DMS 273 (cell line): Measurements from ENCODE around the gene TBCB.
"Not testable (repeated sequence)": the region's sequence is repeated elsewhere in the genome, so short reads cannot be mapped to it uniquely, and the experiment has no call there.

Experiments
- DNase-seq: peaks from one replicate; lab custom pipeline; 2025; ENCODE audit not compliant: unreplicated experiment; lab: John Stamatoyannopoulos, UW

Gene TBCB

DNA sequence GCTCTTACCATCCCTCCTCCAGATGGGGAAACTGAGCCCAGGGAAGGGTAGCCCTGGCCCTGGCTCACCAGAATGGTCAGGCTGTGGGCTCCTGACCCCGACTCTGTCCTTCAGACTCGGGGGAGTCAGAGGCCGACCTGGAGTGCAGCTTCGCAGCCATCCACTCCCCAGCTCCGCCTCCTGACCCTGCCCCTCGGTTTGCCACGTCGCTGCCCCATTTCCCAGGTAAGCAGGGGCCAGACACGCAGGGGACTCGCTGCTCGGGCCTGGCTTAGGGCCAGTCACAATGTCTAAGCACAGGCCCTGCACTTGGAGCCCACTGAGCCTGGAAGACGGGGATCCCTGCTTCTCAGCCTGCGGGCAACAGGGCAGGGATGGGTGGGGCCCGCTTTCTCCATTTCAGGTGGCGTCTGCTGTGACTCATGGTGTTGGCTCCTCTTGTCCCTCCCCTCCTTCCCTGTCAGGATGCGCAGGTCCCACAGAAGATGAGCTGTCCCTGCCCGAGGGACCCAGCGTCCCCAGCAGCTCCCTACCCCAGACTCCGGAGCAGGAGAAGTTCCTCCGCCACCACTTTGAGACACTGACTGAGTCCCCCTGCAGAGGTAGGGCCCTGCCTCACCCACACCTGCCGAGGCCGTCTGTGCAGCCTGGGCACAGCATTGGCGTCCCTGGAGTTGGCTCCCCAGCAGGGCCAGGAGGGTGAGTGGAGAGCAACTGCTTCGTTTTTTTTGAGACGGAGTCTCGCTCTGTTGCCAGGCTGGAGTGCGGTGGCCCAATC lies 13.5 kb upstream of the TBCB start:
- DNase-seq: no peak

DNA sequence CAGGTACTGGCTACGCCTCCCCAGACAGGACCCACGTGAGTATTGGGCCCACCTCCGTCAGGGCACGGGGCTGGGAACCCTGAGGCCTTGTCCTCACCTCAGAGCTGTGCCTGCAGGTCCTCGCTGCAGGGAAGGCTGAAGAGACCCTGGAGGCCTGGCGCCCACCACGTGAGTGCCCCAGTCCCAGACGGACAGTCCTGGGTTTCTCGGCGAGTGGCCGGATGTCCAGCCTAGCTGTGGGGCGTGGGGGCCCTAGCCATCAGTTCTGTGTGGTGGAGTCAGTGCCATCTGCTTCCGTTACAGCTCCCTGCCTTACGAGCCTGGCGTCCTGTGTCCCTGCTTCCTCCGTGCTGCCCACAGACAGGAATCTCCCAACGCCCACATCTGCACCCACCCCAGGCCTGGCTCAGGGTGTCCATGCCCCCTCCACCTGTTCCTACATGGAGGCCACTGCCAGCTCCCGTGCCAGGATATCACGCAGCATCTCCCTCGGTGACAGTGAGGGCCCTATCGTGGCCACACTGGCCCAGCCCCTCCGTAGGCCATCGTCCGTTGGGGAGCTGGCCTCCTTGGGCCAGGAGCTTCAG lies 12.1 kb upstream of the TBCB start:
- no peak for DNase-seq

DNA sequence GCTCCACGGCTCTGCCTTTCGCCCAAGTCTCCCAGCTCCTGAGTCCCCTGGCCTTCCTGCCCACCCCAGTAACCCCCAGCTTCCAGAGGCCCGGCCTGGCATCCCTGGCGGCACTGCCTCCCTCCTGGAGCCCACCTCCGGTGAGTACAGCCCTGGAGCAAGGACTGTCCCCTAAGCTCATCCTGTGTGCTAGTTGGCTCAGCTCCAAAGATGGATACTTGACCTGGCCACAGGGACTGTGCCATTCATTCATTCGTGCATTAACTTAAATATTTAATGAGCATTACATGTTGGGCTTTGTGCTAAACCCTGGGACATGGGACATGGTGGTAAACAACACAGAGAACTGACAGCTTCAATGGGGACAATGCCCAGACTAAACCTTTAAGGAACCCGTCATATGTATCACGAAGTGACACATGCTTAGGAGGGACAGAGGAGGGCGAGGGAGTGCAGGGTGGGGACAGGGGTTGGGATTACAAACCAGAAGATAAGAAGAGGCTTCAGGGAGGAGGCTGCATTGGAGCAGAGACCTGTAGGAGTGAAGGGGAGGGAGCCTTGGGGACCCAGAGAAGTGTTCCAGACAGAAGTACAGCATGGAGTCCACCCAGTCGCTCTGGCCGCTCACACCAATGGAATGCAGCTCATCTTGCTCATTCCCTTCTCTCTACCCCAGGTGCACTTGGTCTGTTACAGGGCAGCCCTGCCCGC lies 11.3 kb upstream of the TBCB start:
- DNase-seq: no peak

DNA sequence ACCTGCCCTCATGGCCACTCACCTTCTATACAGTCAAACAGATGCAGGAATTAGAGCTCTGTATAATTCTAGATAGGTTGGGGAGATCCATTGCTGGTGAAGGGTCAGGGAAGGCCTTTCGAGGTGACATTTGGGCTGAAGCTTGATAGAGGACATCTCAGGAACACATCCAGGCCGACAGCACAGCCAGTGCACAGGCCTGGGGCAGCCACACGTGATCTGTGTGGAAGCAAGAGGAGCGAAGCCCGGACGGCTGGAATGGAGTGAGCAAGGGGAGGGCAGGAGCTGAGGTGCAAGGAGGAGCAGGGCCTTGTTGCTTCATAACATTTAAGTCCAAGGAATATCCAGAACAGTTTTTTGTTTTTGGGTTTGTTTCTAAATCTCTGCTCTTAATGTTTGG lies 8.8 kb upstream of the TBCB start:
- DNase-seq: no peak

DNA sequence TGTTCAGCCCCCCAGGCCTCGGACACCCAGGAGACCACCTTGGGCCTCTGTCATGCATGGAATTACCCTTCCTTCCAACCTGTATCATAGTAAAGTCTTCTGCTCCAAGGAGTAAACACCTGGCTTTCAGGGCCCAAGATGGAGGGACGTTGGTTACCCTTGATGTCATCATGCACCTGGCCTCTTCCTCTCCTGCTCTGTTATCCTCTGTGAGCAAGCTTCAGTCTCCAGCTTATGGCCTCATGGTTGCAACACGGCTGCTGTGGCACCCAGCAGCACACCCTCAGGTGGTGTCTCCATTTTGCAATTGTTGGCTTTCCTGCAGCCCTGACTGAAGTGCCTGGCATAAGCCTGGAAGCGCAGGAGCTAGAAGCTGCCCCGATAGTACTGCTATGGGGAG lies 8.3 kb upstream of the TBCB start:
- no peak for DNase-seq

DNA sequence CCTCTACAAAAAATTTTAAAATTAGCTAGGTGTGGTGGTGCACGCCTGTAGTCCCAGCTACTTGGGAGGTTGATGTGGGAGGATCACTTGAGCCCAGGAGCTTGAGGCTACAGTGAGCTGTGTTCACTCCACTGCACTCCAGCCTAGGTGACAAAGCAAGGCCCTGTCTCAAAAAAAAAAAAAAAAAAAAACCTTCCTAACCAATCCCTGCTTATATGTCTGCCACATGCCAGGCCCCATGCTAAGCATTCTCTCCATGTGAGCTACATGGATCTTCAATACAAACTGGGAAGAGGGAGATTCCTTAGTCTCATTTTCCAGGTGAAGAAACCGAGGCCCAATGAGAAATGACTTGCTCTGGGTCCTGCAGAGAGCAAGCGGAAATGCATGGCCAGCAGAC lies 6.6 kb upstream of the TBCB start:
- no peak for DNase-seq

DNA sequence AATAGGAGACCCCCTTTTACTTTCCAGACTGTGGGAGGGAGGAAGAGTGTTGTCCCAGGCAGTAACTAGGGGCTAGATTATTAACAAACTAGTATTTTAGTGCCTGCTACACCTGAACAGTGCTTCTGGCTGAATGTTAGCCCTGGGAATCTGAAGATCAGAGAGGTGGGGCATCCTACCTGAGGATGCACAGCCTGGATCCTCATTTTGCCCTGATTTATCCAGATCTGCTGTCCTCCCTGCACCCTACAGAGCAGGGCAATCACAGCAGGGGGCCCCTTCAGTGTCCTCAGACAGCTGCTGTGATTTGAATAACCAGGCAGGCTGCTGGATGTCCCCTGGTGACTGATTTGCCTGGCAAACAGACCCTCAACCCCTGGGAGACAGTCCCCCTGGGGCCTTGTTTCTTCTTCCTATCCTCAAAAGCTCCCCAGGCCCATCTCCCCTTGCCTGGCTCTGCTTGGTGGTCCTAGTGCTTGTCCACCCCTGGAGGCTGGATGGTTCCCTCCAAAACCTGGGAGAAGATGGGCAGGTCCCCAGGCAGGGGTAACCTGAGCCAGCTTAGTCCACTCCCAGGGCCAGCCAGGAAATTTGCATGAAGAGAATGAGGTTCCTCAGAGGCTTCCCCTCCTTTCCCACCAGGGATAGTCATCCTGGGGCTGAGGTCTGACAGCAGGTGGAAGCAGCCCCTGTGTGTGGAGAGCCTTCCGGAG lies 4.6 kb upstream of the TBCB start, which contains the start of gene OVOL3:
OVOL3 (plus strand) TSS at position 657 of the 713 bp plus-strand sequence. CDS start 60 bp downstream, outside the sequence.
- DNase-seq: peak; percentile 33

DNA sequence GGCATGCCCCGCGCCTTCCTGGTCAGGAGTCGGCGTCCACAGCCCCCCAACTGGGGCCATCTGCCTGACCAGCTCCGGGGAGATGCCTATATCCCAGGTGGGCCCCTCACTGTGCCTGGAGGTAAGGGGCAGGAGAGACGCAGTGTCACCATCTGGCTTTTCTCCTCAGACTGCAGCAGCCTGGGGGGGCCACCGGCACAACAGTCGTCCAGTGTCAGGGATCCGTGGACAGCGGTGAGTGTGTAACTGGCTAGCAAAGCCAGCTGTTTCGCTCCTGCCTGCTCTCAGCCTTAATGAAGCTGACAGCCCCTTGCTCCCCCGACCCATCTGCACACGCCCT lies 4.1 kb upstream of the TBCB start:
- DNase-seq: peak; percentile 41

DNA sequence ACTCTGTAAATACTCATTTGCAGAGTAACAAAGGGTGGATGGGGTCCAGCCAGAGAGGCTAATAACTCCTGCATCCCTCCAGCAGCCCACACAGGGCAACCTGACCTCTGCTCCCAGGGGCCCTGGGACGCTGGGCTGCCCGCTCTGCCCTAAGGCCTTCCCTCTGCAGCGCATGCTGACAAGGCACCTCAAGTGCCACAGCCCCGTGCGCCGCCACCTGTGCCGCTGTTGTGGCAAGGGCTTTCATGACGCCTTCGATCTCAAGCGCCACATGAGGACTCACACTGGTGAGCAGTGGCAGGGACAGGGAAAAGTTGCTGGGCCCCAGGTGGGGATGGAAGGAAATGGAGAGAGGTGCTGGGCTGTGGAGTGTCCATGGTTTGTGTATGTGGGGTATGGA lies 2.6 kb upstream of the TBCB start:
- DNase-seq: no peak

DNA sequence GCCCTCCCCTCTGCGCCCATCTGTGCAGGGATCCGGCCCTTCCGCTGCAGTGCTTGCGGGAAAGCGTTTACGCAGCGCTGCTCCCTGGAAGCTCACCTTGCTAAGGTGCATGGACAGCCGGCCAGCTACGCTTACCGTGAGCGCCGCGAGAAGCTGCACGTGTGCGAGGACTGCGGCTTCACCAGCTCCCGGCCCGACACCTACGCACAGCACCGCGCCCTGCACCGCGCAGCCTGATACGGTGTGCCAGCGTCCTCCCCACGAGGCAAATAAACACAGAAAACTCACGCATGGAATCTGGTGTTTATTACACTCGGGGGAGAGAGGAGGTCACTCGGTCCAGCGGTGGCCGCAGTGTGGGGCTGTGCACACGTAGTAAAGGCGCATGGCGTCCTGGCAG lies 1.8 kb upstream of the TBCB start:
- no peak for DNase-seq

DNA sequence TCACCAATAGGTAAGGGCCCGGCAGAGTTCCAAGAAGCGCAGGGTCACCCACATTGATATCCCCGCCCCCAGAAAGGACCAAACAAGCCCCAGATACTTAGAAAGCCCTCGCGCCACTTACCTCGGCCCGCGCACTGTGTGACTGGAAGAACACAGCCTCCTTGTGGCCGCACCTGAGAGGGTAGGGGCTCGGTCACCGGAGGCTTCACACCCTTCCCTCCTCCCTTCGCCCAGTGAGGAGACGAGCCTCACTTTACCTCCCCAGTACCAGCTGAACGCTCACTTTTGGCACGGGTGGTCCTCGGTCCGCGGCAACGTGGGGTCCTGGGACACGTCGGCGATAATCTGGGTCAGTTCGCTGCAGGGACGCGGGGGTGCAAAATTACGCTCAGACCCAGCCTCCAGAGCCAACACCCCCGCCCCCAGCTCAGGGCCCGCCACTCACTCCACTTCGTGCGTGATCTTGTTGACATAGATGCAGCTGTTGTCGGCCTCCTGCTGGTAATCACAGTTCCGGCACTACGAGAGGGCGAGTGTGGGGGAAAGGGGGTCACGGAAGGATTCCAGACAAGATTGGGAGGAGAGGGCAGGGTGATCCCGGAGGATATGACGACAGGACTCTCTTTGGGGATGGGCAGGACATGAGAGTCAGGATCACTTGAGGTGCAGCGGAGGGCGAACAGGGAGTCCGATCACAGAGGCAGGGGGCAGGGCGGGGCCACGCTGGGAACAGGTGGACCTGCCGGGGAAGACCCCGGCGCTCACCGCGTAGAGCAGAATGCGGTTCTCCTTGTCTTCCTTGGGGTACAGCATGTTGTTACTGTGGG lies 1.2 kb upstream of the TBCB start:
- DNase-seq: peak; percentile 75

DNA sequence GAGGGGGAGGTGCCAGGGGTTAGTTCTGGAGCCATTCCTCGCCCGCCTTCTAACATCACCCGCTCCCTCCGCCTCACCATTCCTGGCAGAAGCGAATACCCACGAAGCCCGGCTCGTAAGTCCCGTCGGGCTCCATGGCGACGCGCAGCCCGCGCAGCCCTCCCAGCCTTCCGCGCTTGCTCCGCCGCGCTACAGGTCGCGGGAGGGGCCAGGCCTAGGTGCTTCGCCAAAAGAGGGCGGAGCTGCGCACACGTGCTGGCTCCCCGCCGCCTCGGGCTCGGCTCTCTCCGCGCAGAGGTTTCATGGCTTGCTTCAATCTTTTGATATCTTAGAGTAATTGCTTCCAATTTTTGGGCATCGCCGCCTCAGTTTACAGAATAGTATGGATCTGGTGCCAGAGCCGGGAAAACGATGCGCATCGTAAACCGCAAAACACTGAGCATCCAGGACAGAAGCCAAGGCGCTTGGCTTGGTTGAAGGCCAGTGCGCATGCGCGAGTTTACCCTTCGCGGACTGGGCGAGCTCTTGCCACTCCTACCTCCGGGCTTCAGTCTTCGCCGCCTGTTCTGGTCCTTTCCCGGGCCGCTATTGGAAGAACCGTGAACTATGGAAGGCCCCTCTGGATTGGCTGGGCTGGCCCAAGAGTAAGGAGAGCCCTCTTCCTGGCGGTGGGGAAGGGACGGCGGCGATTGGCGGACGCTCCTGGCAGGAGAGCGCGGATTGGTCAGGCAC lies 381 bp upstream of the TBCB start, which contains the start of gene POLR2I:
POLR2I (minus strand) TSS at position 155 of the 732 bp plus-strand sequence; CDS start at position 136, 19 bp downstream.
- peak; percentile 100 for DNase-seq

DNA sequence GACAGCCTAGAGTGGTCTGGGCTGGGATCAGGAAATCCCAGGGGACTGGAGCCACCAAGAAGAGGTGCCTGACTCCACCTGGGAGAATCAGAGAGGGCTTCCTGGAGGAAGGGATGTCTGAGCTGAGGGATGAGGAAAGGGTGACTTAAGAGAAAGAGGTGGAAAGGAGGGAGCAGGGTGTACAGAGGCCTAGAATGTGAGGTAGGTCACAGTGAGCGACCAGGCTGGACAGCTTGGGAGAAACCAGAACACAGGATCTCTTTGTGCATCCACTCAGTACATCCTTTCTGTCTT lies 1.0 kb downstream of the TBCB start:
- DNase-seq: no peak

DNA sequence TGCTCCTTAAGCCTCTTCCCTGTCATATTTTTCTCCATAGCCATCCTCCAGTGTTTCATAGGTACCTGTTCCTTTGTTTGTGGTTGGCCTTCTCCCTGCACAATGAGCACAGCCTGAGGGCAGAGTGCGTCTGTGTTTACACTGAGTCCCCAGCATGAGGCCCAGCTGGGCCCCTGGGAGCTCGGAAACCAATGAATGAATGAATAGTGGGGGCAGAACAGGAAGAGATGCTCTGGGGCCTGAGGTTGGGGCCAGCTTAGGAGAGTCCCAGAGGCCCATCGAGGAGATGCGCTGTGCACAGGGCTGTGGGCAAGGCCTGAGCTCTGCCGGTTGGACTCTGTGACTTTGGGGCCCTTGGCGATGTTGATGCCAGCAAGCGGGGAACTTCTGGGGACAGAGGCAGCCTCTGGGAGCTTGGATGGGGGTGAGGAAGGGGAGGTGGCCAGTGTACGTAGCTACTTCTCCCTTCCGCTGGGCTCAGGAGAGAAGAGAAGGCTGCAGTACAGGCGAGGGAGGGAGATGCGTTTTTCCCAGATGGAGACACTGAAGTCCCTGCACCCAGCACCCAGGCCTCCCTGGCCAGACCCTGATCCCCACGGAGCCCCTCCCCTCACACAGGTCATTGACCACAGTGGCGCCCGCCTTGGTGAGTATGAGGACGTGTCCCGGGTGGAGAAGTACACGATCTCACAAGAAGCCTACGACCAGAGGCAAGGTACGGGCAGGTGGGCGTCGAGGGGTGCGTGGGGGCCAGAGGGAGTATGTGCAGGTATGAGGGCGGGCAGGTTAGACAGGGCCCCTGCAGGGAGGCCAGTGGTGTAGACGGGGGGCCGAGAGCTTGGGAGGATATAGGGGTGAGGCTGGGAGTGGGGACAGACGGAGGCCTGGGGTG lies 5.1 kb downstream of the TBCB start:
- no peak for DNase-seq

DNA sequence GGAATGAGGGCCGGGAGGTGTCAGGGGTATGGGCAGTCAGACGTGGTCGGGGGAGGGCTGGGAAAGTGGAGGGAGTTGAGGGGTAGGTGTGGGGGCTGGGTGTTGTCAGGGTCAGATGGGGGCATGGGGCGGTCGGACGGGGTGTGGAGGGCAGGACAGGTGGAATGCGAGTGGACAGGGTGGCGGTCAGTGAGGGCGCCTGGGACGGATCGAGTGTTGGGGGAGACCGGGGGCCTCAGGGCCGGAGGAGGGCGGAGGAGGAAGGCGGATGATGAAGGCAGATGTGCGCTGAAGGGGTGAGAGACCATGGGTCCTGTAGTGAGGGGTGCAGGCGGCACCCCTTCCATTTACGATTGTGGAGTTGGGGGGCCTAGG lies 5.7 kb downstream of the TBCB start:
- DNase-seq: no peak

DNA sequence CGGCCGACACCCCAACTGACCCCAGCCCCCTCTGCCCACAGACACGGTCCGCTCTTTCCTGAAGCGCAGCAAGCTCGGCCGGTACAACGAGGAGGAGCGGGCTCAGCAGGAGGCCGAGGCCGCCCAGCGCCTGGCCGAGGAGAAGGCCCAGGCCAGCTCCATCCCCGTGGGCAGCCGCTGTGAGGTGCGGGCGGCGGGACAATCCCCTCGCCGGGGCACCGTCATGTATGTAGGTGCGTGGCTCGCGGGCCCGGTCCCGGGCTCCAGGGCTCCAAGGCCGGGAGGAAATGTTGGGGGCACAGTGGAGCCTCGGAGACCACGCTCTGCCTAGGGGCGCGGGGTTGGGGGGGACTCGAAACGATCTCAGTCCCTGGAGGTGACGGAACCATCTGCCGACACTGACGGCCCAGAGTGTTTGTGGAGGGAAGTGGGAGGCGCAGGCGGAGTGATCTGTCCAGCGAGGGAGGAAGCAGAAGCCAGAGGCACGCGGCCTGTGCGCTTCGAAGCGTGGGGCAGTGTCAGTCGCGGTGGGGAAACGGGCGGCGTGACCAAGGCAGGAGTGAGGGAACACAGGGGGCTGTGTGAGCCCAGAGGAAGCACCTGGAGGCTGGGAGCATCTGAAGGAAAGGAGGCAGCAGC lies 6.3 kb downstream of the TBCB start:
- no peak for DNase-seq

DNA sequence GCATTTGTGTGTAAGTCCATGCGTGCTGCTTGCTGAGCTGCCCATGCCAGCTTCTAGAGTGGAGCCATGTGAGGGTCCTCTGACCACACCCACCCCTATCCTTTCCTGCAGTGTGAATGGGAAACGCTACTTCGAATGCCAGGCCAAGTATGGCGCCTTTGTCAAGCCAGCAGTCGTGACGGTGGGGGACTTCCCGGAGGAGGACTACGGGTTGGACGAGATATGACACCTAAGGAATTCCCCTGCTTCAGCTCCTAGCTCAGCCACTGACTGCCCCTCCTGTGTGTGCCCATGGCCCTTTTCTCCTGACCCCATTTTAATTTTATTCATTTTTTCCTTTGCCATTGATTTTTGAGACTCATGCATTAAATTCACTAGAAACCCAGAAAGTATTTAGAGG lies 10.3 kb downstream of the TBCB start:
- DNase-seq: no peak

DNA sequence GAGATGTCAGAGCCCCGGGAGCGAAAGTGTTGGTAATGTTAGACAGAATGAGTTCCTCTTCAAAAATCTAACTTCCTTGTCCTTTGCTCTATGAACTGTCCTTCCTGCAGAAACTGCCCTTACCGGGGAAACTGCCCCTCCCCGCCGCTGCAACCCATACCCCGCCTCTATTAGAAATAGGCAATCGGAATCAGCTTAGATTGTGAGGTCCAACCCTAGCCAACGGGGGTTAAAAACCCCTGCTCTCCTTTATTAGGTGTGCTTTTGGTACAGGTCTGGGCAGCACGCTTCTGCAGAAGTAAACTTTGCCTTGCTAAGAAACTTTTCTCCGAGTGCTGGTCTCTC lies 13.1 kb downstream of the TBCB start:
- peak; percentile 65 for DNase-seq

DNA sequence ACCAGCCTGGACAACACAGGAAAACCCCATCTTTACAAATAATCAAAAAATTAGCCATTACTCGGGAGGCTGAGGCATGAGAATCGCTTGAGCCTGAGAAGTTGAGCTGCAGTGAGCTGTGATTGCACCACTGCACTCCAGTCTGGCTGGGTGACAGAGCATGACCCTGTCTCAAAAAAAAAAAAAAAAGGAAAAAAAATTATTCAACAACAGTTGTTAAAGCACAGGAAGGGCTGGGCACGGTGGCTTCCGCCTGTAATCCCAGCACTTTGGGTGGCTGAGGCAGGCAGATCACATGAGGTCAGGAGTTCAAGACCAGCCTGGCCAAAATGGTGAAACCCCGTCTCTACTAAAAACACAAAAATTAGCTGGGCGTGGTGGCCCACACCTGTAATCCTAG lies 16.0 kb downstream of the TBCB start:
- DNase-seq: not testable (repeated sequence)
